GM19238 (cell line): Measurements from ENCODE around the gene CFLAR.

Experiments used
- DNase-seq: peaks from one replicate; pipeline ENCODE4 v3.0.0; 2011; ENCODE audit warnings: low spot score; ENCODE audit not compliant: insufficient read length

CFLAR gene

DNA sequence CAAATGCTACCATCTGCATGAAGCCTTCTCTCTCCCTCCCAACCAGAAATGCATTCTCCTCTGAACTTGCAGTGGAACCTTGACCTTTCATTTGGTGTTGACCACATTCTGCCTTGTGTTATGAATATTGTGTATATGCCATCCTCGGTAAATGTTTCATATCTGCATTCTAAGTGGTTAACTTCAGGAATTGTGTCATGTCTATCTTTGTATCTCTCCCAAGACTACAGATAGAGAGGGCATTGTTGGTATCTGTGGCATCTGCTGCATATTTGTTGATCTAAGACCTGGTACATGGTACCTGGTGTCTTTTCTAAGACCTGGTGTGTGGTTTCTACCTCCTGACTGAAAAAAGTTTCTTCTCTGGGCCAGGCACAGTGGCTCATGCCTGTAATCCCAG is 101.0 kb downstream of the CFLAR start:
- no peak for DNase-seq

GRCh38 chr2:201218780-201219179 is 102.8 kb downstream of the CFLAR start:
- no peak for DNase-seq

DNA sequence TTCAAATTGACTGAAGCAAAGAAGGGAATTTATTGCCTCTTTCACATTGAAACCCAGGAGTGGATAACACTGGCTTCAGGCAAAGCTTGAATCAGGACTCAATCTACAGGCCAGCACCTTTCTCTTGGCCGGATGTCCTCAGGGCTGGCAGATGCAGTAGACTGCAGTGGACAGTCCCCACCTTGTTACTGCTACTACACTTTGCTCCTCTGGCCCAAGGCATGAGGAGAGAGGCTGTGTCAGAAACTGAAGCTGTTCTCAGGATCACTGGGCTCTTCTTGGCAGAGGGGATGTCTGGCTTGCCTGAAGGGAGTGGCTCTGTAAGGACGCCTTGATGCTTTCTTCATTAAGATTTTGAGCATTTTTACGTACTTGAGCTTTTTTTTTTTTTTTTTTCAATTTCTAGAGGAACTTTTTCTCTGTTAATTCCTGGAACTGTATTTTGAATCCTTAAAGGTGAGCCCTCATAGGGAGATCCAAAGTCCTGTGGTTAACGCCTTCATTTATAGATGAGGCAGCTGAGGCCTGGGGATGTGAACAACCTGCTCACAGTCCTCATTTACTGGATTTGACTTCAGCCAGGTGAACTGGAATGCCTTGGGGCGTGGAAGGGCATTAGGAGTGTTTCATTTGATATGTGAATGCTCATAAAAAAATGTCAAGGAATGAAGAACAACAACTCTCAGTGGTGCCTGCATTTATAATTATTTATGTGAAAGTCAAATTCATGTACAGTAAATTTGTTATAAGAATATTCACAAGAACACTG is 103.5 kb downstream of the CFLAR start:
- no peak for DNase-seq

GRCh38 chr2:201220102-201220570 is 104.2 kb downstream of the CFLAR start:
- no peak for DNase-seq

DNA sequence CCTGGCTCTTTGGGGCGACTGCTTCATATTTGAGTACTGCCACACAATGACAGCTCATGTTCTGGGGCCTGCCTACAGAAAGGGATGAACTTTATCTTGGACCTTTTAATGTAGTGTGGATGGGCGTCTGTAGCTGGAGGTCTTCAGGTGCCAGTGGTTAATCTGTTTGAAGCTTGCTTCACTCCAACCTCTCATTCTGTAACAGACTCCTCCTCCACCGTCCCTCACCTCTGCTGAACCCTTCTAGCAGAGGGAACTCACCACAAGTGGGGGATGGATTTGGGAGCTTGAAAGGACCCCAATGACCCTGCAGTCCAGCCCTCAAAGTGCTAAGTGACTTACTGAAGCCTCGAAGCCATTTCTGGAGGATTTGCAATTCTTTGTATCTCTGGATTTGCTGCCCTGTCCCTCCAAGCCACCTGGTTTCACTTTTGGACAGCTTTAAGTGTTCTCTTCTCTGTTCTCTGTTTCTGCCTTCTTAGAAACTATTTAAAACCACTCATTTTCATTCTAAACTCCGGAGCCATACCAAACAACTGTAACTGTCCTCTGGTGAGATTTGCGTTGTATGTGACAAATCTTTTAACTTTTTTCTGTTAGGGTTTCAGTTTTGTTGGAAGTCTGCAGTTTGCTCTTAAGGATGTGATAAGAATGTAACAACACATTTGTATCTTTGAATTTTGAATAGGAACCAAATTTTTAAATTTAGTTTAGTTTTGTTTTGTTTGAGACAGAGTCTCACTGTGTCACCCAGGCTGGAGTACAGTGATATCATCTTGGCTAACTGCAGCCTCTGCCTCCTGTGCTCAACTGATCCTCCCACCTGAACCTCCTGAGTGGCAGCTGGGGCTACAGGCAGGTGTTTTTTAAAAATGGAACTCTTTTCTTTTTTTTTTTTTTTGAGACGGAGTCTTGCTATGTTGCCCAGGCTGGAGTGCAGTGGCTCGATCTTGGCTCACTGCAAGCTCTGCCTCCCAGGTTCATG is 107.4 kb downstream of the CFLAR start:
- no peak for DNase-seq
